ACHN (cell line): Measurements from ENCODE around the gene LGALS3.

Experiments
- DNase-seq: peaks from one replicate; pipeline ENCODE4 v3.0.0-alpha.2; 2015
- in situ Hi-C: cut with HindIII; loops from 2 replicates; pipeline ENCODE4 v1.10.0; 2017; ENCODE audit warnings: low sequenced_read_pairs, low pct_ligation_motif_present, low pct_unique_long_range_greater_than_20kb

LGALS3 gene

DNA sequence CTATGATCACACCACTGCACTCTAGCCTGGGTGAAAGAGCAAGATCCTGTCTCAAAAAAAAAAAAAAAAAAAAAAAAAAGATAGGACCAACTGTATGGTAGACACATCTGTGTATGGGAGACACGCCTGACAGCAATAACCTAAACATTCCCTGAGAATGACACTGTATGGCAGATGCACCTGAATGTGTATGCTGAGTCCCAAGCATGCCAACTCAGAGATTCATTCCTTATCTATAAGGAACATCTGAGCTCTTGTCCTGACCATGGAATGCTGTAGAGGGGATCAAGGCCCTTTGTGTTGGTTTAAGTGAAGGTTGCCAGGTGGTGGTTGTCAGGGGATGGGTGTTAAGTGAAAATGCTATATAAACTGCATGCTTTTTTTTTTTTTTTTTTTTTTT lies 19.2 kb upstream of the LGALS3 start:
- no peak for DNase-seq
- in situ Hi-C loops = no loop called here

DNA sequence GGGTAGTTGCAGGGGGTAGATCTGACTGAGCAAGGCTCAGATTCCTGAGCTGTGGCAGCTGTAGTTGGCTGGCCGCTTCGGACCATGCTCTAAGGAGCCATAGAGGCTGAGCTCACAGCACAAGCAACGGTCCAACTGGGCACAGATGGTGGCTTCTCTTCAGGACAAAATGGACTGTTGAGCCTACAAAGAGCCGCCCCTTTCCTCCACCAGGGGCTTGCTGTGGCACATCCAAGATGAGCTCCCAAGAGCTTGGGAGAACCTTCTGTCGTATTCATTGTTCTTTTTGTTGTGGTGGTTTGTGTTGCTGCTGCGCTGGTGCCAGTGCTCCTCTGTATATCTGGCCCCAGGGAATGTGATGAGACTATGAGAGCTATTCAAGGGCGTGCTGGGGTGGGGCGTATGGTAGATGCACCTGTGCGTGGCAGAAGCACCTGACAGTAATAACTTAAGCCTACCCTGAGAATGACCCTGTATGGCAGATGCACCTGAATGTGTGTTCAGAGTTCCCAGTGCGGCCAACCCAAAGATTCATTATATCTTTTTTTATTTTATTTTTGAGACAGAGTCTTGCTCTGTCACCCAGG lies 17.8 kb upstream of the LGALS3 start:
- DNase-seq = no peak
- in situ Hi-C loops = no loop called here

DNA sequence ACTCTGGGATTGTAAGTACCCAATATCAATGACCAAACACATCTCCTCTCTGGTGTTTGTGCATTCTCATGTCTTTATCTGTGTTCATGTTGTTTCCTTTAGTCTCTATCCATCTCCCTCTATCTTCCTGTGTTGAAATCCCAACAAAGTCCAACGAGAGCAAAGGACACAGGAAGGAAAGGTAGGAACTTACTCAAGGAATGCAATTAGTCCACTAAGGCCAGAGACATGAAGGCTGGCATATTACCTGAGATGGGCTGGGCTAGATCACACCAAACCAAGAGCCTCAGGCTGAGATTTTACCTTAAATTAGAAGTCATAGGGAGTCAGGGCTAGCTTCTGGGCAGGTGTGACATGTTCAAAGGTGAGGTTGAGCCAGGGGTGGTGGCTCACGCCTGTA lies 14.3 kb upstream of the LGALS3 start:
- no peak for DNase-seq
- in situ Hi-C loops = no loop called here

DNA sequence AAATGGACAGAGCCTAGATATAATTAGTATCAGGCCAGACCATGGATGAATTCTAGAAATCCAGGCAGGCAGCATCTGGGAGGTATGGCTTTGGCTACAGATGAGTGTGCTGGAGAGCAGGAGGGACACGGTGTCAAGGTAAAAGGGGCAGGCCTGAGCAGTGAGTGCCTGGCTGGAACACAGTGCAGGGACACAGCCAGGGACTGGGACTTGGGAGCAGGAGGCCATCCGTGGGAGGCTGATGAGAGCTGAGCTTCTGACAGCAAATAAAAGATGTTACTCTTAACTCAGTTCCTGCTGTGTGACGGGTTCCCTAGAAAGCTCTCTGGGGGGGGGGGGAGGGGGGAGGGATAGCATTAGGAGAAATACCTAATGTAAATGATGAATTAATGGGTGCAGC lies 13.6 kb upstream of the LGALS3 start:
- in situ Hi-C loops = no loop called here
- DNase-seq = no peak

DNA sequence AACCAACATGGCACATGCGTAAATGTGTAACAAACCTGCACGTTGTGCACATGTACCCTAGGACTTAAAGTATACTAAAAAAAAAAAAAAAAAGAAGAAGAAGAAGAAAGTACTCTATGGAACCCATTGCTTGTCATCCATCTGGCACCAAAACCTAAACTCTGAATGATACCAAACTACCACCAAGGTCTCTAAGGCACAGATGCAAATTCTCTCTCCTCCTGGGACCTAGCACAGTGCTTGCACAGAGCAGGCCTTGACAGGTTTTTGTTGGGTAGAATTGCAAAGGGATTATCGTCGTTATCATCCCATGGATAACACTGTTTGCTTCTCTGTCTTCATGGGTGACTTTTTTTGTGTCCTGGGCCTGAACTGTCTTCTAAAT lies 13.2 kb upstream of the LGALS3 start:
- DNase-seq = no peak
- in situ Hi-C loops = no loop called here

DNA sequence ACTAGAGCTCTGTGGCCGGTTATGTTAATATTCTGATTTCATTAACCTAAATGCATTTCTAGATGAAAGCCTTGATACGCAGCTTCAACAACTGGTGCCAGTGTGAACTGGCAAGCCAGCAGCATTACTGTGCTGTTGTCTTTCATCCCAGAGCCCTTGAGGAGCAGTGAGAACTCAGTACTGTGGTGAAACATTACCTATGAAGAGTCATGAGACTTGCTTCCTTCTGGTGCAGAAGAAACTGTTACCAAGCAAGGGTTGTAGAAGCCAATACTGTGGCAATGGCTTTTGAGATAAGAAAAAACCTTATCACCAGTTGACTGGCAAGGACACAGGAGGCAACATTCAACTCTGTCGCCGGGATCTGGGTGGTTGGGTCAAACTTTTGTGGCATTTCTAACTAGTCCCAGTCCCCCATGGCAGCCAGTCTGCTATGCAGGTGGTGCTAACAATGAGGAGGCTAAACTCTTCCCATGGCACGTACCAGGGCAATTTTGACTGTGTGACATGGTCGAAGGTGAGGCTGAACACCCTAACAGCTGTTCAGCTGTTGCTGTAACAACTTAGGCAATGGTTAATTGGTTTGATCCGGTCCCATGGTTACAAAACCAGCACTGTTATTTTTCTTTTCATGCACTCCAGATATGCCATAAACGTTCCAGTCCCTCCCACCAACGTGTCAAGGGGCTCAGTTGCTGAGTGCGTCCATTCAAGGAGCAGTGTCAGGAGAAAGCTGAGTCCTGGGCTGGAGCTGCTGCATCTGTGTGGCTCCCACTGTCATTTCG lies 12.6 kb upstream of the LGALS3 start:
- in situ Hi-C loops = no loop called here
- no peak for DNase-seq

DNA sequence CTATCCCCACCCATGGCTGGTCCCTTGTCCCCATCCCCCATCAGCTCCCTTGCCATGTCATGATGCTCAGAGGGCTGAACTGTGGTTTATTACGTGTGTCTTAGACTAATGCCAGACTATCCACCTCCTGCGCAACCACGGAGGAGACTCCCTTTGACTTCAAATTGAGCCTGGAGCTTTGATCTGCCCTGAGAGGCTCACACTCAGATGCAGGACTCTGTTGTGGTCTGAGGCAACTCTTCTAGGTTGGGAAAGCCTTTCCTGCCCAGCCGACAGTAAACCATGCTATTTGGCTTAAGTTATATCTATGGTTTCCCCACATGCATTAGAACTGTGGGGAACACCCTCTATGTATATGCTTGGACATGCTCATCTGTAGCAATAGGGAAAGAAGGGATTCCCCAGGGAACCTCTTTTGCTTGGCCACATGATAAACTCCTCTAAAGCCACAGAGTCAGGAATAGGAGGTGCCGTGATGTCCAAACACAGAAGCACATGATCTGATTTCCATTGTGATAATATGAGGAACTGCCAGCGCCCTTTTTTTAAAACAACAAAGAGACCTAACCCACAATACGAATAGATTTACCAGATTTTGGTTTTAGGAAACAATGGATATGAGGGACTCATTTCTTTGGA lies 11.1 kb upstream of the LGALS3 start:
- no peak for DNase-seq

DNA sequence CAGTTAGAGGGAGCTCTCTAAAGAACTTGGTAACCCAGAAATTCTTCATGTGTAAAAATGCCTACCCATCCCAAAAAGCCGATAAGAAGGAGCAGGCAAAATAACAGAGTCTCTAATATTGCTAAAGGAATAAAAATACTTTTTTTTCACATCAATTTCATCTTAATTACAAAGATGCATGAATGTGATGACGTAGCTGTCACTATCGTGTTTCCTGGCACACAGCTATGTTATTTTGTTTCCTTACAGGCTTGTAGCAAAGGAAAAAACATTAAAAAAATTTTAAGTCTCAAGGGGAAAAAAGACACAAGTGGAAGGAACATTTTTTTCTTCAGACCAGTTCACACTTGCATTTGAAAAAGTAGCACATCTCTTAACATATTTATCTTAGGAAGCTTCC lies 10.3 kb upstream of the LGALS3 start:
- in situ Hi-C loops = no loop called here

More for the DNA sequence above, 11.1 kb upstream of the LGALS3 start:
- in situ Hi-C loops = no loop called here

DNA sequence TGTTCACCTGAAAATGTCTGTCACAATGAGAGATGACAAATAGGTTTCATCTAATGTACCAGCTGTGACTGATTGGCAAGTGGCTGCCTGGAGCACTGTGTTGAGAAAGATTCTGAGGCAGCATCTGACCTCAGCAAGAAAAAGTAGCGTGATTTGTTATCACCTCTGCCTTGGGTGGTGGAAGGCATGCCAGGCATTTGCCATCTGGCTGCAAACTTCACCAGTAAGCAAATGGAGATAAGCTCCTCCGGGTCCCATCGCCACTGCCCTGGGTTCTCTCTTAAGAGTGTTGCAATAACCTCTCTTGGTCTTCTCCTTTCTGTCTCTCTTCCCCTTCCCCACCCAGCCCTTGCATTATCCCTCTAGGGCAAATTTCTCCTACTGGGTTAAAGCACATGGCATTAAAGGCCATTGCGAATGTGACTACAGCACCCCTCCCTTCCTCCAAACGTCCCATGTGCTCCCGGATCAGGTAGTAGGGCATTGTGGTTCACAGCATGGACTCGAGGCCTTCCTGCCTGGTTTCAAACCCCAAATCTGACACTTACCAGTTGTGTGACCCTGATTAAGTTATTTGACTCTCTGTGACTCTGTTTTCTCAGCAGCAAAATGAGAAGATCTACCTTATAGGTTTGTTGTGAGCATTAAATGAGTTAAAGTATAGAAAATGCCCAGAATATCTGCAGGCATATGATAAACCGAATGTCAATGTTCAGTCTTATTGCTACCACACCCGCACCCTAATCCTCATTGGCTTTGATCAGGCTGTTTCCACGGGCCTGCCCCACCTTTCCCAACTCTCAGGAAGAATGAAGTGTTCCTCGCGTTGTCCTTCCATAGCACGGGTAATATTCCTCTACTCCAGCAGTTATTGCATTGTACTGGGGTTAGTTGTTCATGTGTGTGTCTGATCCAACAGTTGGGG lies 8.2 kb upstream of the LGALS3 start:
- DNase-seq = no peak
- in situ Hi-C loops = no loop called here

More for the DNA sequence above, 10.3 kb upstream of the LGALS3 start:
- DNase-seq = no peak

DNA sequence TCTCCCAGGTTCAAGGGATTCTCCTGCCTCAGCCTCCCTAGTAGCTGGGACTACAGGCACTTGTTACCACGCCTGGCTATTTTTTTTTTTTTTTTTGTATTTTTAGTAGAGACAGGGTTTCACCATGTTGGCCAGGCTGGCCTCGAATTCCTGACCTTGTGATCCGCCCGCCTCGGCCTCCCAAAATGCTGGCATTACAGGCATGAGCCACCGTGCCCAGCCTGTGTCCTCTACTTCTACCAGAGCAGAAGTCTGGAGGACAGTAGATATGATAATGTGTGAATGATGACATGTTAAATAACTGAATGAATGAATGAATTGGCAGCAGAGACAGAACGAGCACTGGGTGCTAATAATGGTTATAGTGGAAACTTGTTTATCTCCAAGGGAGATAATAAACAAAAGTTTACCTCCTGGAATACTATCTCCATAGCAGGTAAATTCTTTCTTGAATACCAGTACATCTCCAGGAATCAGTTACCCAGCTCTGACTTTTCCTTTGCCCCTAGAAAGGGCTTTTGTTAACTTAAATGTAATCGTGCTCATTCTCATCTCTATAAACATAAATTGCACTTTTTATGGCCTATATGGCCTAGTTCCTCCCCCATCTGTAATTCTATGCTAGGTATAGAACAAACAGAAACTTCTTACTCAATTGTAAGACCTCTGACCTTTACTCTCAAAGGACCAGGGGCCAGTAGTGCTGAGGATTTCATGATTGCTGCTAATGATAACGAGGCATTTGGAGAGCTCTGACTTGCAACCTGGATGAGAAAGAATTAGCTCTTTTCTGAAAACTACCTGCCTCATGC lies 7.2 kb upstream of the LGALS3 start:
- in situ Hi-C loops = no loop called here
- DNase-seq = no peak

DNA sequence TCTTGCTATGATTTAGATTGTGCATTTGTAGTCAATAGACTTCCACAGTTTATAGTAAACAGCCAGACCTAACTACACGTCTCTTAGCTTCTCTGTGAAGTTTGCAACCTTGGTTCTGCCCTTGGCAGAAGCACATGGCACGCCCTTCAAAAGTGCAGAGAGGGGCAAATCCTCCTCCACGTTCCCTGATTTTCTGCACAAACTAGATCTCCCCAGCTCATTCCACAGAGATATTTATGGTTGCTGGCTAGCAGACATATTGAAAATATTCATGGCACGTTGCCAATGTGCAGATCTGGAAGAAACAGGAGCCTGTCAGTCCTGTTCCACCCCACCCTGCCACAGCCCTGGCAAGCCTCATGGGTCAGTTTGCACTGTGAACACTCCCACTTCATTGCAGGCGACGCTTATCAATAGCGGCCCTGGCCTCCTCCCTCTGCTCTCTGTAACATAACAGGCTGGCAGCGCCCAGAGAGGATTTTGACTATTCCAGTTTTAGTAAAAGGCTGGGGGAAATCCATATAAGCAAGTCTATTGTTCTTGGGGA lies 6.5 kb upstream of the LGALS3 start:
- in situ Hi-C loops = no loop called here
- no peak for DNase-seq

DNA sequence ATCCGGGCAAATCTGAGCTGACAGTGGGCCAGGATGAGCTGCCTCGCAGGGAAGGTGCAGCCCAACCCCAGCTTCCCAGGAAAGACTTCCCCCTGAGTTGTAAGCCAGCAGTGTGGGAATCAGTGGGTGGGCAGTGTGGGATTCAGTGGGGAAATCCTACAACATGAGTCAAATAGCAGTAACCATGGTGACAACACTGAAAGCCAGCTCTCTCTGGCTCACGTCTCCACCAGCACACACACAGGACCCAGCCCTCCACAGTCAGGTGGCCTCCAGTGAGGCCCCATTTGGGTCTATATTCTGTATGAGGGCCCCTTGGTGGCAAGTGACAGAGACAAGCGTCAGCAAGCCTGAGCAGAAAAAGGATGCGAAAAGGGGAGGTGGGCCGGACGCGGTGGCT lies 6.0 kb upstream of the LGALS3 start:
- in situ Hi-C loops = no loop called here
- DNase-seq = peak; percentile 10

DNA sequence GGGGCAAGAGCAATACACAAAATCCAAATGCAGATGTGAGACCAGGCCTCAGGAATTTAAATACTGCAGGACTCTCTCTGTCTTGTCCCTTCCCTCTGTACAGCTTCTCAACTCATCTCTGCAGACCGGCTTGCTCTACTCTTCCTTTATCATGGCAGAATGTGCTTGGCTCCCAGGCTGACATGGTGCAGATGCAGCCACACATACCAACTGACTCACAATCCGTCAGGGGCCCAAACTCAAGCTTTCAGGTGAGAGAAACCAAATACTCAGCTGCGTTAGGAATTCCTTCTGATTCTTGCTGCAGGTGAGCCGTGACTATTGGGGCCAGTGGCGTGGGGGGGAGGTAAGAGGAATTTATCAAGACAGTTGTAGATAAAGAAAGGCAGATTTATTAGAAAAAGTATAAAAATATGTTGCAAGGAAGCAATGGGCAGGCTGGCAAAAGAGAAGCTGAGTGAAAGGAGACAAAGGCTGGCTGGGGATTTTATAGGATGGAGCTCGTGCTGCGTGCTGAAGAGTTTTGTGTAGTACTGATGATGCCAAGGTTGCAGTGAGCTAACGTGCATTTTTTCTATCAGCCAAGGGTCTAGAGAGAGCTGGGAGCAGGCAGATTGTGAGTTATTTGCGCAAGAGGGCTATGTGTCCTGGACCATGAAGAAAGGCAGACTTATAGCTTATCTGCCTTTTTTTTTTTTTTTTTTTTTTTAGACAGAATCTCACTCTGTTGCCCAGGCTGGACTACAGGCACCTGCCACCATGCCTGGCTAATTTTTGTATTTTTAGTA lies 5.0 kb upstream of the LGALS3 start:
- no peak for DNase-seq
- in situ Hi-C loops = no loop called here

DNA sequence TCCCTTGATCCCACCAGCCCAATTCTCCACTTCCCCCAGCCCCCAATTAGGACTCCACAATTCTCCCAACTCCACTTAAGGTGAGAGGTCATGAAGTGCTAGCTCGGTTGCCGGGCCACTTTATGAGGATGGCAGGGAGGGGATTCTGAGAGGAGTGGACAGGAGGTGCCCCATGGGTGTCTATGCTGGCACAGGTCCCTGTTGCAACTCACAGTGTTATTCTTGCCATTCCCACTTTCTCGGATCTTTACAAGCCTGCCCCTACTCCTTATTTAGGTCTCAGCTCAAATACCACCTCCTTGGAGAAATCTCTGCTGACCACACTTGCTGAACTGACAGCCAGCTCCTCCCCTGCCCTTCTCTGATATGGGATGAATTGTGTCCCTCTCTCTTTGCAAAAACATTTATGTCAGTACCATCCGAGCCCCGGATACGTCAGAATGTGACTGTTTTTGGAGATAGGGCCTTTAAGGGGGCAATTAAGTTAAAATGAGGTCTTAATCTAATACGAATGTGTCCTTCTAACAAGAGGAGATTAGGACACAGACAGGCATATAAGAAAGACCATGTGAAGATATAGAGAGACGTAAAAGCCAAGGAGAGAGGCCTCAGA lies 4.2 kb upstream of the LGALS3 start:
- in situ Hi-C loops = no loop called here

DNA sequence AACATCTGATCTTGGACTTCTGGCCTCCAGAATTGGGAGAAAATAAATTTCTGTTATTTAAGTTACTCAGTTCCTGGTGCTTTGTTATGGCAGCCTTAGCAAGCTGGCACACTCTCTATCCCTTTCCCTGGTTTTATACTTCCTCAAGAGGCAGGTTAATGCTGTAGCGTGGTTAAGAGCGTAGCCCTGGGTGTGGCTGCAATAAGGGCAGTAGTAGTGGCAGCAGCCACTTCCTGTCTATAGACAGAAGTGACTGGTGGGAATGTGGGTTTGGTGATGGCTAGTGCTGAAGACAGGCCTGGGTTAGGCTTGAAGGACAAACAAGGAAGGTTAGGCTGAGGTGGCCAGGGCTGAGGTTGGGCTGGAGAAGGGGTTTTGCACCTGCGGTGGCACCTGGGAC lies 3.6 kb upstream of the LGALS3 start:
- in situ Hi-C loops = no loop called here
- no peak for DNase-seq

More for the DNA sequence above, 4.2 kb upstream of the LGALS3 start:
- no peak for DNase-seq

DNA sequence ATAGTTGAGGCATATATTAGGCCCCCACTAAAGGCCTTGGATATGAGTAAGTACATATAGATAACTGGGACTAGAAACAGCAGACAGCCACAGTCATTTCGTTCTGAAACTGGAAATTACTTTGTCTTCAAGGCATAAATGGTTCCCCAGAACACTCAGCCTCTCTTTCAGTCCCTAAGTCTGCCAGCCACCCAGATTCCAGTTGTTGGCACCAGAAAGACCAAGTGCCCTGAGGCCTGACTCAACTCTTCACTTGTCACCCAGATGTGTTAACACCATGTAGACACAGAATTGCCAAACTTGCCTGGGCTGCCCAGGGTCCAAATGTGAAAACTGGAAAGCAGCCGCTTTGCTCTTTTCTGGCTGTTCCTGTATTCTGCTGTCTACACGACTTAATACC lies 3.0 kb upstream of the LGALS3 start:
- in situ Hi-C loops = no loop called here
- DNase-seq = no peak

DNA sequence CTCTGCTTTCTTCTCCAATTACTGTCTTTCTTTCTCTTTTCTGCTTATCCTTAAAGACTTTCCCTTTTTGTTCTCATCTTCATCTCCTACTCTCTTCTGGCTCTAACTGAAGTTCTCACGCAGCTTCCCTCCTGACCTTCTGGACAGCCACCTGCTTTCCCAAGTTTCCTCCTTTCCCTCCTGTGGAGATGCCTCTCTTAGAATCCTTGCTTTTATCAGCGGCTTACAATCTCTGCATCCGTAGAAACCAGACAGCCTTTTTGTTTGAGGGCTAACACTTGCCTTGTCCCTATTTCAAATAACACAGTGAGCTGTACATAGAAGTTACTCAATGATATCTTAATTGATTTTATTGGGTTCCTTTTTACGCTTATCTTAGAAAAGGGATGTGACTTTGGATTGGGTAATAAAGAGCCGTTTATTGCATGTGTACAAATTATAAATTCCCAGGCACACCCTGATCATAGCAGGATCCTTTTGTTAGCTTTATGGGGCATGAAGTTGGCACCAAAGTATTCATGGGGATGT lies 2.1 kb upstream of the LGALS3 start:
- in situ Hi-C loops = no loop called here
- DNase-seq = no peak
